ENCODE results near the gene PHLDA2. TPM values are rescaled to one million over a fixed set of nuclear protein-coding genes. Genes with fewer than 3 reads are reported as not detected.
"Not testable (repeated sequence)": the region's sequence is repeated elsewhere in the genome, so short reads cannot be mapped to it uniquely, and the experiment has no call there.

PHLDA2 gene
- total and polyA plus RNA-seq, 2 donors (not counting 1 experiment from before 2014, with no cell fraction given) = 1.4 TPM; not detected in 1

DNA sequence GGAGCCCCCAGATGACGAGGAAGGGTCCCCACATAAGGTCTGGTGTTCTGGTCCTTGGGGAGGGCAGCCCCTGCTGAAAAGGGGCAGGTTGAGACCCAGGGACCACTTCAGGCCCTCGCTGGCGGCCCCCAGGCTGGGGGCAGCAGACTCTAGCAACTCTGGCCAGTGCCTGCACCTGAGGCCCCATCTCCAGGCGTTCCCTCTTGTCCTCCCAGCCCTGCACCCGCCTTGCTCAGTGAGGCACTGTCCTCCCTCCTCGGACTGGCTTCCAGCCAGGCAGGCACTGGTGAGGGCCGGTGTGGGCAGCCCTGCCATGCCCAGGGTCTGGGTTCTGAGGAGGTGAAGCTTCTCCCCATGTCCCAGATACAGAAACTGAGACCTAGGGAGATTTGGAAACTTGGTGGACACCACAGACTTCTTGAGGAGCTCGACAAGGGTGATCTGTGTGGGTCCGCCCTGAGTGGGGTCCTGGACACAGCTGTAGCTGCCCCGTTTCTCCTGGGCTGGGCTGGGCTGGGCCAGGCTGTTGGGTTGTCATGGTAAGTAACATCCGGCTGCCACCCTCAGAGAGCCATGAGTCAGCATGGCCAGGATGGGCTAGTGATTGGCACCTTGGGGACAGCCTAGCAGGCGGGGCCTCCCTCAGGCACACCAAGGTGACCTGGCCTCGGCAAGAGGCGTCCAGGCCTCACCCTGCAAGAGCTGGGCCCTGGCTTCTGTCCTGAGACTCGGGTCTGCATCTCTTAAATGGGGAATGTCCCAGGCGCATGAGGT lies 11.1 kb upstream of the PHLDA2 start:
- H3K4me3 ChIP-seq (ENCODE audit: control extremely low read depth in 1 of 5, extremely low read depth in 1 of 5, insufficient read depth in 1 of 5, low read depth in 2 of 5, low read length in 4 of 5) = no peak overlapping the region
- CTCF ChIA-PET = interaction anchor here (2.0 kb wide), 1 partner anchor 10 kb away, joined by 6 read pairs; no protein-coding TSS in a partner anchor
- H3K4me1 Mint-ChIP-seq = peaks cover 5% of the 10 kb centered on the region
- DNase-seq (no peak), ATAC-seq (ENCODE audit: low read depth) (no peak)
- no peaks in the 10 kb centered on the region for H3K79me2 ChIP-seq (ENCODE audit: control insufficient read depth, insufficient read depth, low read length)
- H3K27me3 Mint-ChIP-seq = no peaks in the 10 kb centered on the region
- intact Hi-C loops (cut with micrococcal nuclease) = no loop called here
- H3K36me3 ChIP-seq (replicated peaks in 1 of 2; ENCODE audit: control extremely low read depth in 1 of 2, control insufficient read depth in 1 of 2, extremely low read depth in 1 of 2, insufficient read depth in 2 of 2, low read length in 1 of 2) = peaks cover 0 to 2% of the 10 kb centered on the region in 2 experiments
- no peak overlapping the region for H3K4me2 ChIP-seq (replicated peaks; ENCODE audit: low read depth, low read length, poor library complexity, severe bottlenecking)
- no peaks in the 10 kb centered on the region for H3K27me3 ChIP-seq (replicated peaks in 1 of 4; ENCODE audit: control extremely low read depth in 1 of 4, control insufficient read depth in 3 of 4, insufficient read depth in 4 of 4, low read length in 3 of 4)
- H3K4me1 ChIP-seq (ENCODE audit: control insufficient read depth in 2 of 2, insufficient read depth in 2 of 2, low read length in 2 of 2) = no peaks in the 10 kb centered on the region
- WGBS (ENCODE audit: insufficient coverage) = 63% methylated on average over 14 of the region's 16 CpGs
- H2AFZ ChIP-seq (ENCODE audit: insufficient read depth, low read depth, low read length, poor library complexity, severe bottlenecking) = no peak overlapping the region
- H3K9ac ChIP-seq (ENCODE audit: low read length) = no peak overlapping the region
- no peak overlapping the region for H3K4me3 Mint-ChIP-seq
- H3K27ac Mint-ChIP-seq = peak overlapping the region; percentile 15
- POLR2A ChIA-PET = no interaction called here
- peaks cover 0 to 28% (median 10%) of the 10 kb centered on the region in 3 donors for H3K9me3 ChIP-seq (ENCODE audit: control extremely low read depth in 1 of 3, control insufficient read depth in 2 of 3, insufficient read depth in 1 of 3, low read length in 2 of 3)
- H4K20me1 ChIP-seq (ENCODE audit: control insufficient read depth, insufficient read depth, low read length, poor library complexity, severe bottlenecking) = no peaks in the 10 kb centered on the region
- TF ChIP-seq EZH2 (IDR thresholded peaks at IDR 0.05; ENCODE audit: borderline replicate concordance, insufficient read depth, low read depth, low read length, poor library complexity, severe bottlenecking) = no peak
- TF ChIP-seq, protein P1, sequence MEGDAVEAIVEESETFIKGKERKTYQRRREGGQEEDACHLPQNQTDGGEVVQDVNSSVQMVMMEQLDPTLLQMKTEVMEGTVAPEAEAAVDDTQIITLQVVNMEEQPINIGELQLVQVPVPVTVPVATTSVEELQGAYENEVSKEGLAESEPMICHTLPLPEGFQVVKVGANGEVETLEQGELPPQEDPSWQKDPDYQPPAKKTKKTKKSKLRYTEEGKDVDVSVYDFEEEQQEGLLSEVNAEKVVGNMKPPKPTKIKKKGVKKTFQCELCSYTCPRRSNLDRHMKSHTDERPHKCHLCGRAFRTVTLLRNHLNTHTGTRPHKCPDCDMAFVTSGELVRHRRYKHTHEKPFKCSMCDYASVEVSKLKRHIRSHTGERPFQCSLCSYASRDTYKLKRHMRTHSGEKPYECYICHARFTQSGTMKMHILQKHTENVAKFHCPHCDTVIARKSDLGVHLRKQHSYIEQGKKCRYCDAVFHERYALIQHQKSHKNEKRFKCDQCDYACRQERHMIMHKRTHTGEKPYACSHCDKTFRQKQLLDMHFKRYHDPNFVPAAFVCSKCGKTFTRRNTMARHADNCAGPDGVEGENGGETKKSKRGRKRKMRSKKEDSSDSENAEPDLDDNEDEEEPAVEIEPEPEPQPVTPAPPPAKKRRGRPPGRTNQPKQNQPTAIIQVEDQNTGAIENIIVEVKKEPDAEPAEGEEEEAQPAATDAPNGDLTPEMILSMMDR (IDR thresholded peaks at IDR 0.05) = no peak
- no peak overlapping the region for H3K27ac ChIP-seq (ENCODE audit: low read length in 2 of 2)
- H3K9me3 Mint-ChIP-seq (ENCODE audit: insufficient read depth) = peaks cover 11% of the 10 kb centered on the region

GRCh38 chr11:2938458-2939418 lies 9.5 kb upstream of the PHLDA2 start:
- CTCF ChIA-PET; H3K4me2 ChIP-seq (replicated peaks; ENCODE audit: low read depth, low read length, poor library complexity, severe bottlenecking); H2AFZ ChIP-seq (ENCODE audit: insufficient read depth, low read depth, low read length, poor library complexity, severe bottlenecking); H3K36me3 ChIP-seq (replicated peaks in 1 of 2; ENCODE audit: control extremely low read depth in 1 of 2, control insufficient read depth in 1 of 2, extremely low read depth in 1 of 2, insufficient read depth in 2 of 2, low read length in 1 of 2); H3K79me2 ChIP-seq (ENCODE audit: control insufficient read depth, insufficient read depth, low read length); H3K27me3 Mint-ChIP-seq; H3K4me1 ChIP-seq (ENCODE audit: control insufficient read depth in 2 of 2, insufficient read depth in 2 of 2, low read length in 2 of 2); POLR2A ChIA-PET; H3K4me3 Mint-ChIP-seq; H3K4me3 ChIP-seq (ENCODE audit: control extremely low read depth in 1 of 5, extremely low read depth in 1 of 5, insufficient read depth in 1 of 5, low read depth in 2 of 5, low read length in 4 of 5); H3K27ac Mint-ChIP-seq; H3K27me3 ChIP-seq (replicated peaks in 1 of 4; ENCODE audit: control extremely low read depth in 1 of 4, control insufficient read depth in 3 of 4, insufficient read depth in 4 of 4, low read length in 3 of 4); H3K27ac ChIP-seq (ENCODE audit: low read length in 2 of 2); H4K20me1 ChIP-seq (ENCODE audit: control insufficient read depth, insufficient read depth, low read length, poor library complexity, severe bottlenecking); H3K4me1 Mint-ChIP-seq; H3K9ac ChIP-seq (ENCODE audit: low read length); intact Hi-C loops (cut with micrococcal nuclease); ATAC-seq (ENCODE audit: low read depth): not testable (repeated sequence)
- peaks cover 11% of the 10 kb centered on the region for H3K9me3 Mint-ChIP-seq (ENCODE audit: insufficient read depth)
- peaks cover 0 to 28% (median 10%) of the 10 kb centered on the region in 3 donors for H3K9me3 ChIP-seq (ENCODE audit: control extremely low read depth in 1 of 3, control insufficient read depth in 2 of 3, insufficient read depth in 1 of 3, low read length in 2 of 3)
- peak; percentile 9 for DNase-seq
- WGBS (ENCODE audit: insufficient coverage) = 100% methylated on average over 7 of the region's 20 CpGs

- H3K27me3 ChIP-seq (replicated peaks in 1 of 4; ENCODE audit: control extremely low read depth in 1 of 4, control insufficient read depth in 3 of 4, insufficient read depth in 4 of 4, low read length in 3 of 4); H3K4me3 ChIP-seq (ENCODE audit: control extremely low read depth in 1 of 5, extremely low read depth in 1 of 5, insufficient read depth in 1 of 5, low read depth in 2 of 5, low read length in 4 of 5); H3K79me2 ChIP-seq (ENCODE audit: control insufficient read depth, insufficient read depth, low read length); H3K4me1 ChIP-seq (ENCODE audit: control insufficient read depth in 2 of 2, insufficient read depth in 2 of 2, low read length in 2 of 2); H3K9ac ChIP-seq (ENCODE audit: low read length); H3K27ac ChIP-seq (ENCODE audit: low read length in 2 of 2); H3K36me3 ChIP-seq (replicated peaks in 1 of 2; ENCODE audit: control extremely low read depth in 1 of 2, control insufficient read depth in 1 of 2, extremely low read depth in 1 of 2, insufficient read depth in 2 of 2, low read length in 1 of 2); H2AFZ ChIP-seq (ENCODE audit: insufficient read depth, low read depth, low read length, poor library complexity, severe bottlenecking); H3K4me1 Mint-ChIP-seq; ATAC-seq (ENCODE audit: low read depth); H3K27me3 Mint-ChIP-seq; H4K20me1 ChIP-seq (ENCODE audit: control insufficient read depth, insufficient read depth, low read length, poor library complexity, severe bottlenecking); POLR2A ChIA-PET; H3K4me3 Mint-ChIP-seq; H3K4me2 ChIP-seq (replicated peaks; ENCODE audit: low read depth, low read length, poor library complexity, severe bottlenecking); H3K27ac Mint-ChIP-seq; CTCF ChIA-PET; intact Hi-C loops (cut with micrococcal nuclease): not testable (repeated sequence)
- H3K9me3 Mint-ChIP-seq (ENCODE audit: insufficient read depth) = peaks cover 11% of the 10 kb centered on the region
- 98% methylated on average over 9 of the region's 32 CpGs for WGBS (ENCODE audit: insufficient coverage)
- H3K9me3 ChIP-seq (ENCODE audit: control extremely low read depth in 1 of 3, control insufficient read depth in 2 of 3, insufficient read depth in 1 of 3, low read length in 2 of 3) = peaks cover 0 to 28% (median 10%) of the 10 kb centered on the region in 3 donors
- DNase-seq = peak; percentile 31
Observed at GRCh38 chr11:2937641-2938457, 8.6 kb upstream of the PHLDA2 start.

Data from B cell (primary cell).